AG08395 (cell line): ENCODE measurements around the gene MYO1D.
"Not testable (repeated sequence)": the region's sequence is repeated elsewhere in the genome, so short reads cannot be mapped to it uniquely, and the experiment has no call there.

ENCODE experiments used
- DNase-seq: peaks from one replicate; pipeline ENCODE4 v3.0.0; 2012; ENCODE audit warnings: mixed read lengths, low spot score

MYO1D gene

DNA sequence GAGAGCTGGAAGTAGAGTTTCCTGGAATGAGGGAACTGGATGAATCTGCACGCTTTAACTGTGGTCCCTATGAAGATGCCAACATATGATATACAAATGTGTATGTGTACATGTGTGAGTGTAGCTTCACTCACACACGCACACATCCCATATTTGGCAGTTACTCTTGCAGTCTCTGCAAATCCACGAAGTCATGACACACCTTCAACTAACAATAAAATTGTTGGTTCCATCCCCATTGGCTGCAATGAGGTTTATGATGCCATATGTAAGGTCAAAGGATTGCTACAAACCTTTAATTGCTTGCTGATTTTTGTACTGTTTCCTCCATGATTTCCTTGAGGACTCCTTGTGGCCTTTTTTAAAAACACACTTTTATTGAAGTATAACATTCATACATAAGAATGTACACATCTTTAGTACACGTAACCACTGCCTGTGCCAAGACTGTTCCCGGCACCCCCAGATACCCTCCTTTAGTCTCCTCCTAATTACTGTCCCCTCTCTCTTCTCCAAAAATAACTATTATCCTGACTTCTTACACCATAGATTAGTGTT lies 22.0 kb downstream of the MYO1D start:
- DNase-seq = no peak

DNA sequence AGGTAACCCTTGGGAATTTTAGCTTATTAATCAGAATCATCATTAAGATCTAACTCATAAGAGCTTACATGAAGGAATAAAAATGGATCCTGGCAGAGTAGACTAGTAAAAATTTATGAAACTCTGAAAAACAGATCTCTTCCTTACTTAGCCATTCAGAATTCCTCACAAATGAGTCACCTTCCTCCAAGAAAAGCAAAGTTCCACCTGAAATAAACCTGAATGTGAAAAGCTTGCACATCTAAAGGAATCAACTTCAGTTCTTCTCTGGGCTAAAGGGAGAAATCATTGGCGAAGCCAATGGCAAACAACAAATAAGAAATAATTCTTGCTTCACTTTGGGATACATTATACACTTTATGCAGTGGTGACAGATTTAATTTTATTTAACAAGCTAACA lies 22.7 kb downstream of the MYO1D start:
- no peak for DNase-seq

DNA sequence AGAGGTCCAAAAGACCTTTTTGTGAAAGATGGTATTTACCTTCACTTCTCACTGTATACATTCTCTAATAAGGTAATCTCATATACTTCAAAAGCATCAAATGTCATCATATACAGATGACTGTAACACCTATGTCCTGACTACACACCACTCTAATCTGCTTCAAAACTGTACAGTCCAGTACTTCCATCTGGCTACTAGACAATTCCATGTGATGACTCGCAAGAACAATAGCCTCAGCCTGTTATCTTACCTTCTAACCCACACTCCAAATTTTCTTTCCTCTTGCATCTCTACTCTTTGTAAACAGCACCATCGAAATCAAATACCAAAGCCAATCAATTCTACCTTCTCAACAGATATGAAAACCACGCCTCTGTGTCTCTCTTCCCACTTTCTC lies 24.1 kb downstream of the MYO1D start:
- no peak for DNase-seq

DNA sequence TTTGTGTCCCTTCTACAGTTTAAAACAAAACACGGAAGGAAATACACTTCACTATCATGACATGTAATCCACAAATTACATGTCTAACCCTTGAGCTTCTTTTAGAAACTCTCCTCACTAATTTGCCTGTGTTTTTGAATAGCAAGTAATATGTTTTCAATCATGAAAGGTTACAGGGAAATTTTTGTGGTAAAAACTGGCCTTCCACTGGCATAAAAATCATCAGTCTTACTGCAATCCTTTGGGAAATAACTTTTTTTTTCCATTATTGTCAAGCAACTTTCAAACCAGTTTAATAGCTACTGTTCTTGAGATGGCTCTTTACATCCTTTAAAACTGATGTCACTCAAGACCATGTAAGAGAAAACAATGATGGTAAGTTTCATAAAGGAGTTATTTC lies 27.0 kb downstream of the MYO1D start:
- DNase-seq = peak; percentile 43

DNA sequence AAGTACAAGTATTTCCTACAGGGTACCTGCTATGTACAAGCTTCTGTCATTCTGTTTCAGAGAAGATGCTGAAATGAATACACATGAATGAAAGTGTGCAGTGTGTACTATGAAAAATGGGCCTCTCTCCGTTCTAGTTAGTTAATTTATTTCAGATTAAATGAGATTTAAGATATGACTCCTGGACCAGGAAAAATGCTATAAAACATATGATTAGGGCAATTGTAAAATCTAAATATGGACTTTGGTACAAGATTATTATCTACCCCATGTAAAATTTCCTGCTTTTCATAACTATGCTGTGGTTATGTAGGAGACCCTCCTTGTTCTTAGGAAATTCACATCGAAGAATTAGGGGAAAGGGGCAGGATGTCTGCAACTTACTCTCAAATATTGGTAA lies 28.9 kb downstream of the MYO1D start:
- DNase-seq = no peak

DNA sequence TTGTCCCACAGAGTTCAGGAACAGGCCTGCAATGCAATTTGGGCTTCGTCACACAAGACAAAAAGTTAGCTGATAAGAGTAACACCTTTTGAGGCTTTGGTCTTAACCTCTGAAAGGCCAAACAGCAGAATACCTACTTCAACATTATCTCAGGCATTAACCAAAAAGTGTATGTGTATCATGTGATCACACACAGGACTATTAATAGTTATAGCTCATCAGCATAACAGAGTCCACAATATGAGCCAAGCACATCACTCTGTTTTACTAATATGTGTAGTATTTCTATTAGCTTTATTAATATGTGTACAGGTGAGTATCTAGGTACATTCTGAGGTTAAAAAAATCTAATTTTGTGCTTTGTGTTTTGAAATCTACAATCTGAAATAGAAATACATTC lies 30.8 kb downstream of the MYO1D start:
- DNase-seq = no peak

DNA sequence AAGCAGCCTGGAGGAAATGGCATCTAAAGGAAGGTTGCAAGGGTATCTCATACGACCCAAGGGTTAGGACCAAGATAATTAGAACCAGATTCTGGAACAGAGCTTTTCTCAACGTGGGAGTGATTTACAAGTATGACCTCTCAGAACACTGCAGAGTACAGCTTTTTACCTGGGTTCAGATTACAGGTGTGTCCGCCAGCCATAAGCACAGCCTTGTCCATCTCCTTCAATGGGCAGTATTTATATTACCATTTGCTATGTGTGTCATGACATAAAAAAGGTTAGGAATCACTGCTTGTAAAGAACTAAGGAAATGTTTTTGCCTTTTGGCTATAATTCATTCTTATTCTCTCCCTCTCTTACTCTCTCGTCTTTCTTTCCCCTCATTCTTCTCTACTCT lies 36.7 kb downstream of the MYO1D start:
- DNase-seq = no peak

DNA sequence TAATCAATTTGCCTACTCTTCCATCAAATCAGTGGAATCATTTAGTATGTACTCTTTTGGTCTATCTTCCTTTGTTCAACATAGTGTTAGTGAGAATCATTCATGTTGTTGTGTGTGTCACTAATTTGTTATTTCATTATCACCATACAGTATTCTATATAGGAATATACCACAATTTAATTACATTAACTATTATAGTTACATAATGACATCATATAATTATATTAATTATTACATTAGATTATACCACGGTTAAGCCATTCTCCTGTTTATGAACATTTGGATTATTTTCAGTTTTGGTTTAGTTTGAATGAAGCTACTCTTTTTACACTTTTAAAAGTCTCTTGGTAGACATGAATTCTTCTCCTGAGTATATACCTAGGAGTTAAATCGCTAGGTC lies 40.4 kb downstream of the MYO1D start:
- DNase-seq = no peak

DNA sequence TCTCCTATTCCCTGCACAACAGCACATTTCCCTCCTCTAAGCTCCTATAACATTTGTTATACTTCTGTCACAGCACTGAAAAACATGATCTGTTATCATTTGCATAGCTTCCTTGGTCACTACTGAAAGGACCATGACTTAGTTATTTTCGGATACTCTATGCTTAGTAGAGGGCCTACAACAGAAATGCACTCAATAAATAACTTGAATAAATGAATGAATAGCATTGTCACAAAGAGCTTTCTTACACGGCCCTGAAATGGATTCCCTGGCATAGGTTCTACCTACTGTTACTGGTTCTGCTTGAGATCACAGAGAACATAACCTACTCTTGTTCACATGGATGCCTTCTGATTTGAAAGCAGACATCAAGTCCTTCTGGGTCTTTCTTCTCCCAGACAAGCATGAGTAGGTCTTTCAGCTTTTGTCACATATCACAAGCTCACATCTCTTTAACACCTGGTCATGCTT lies 41.6 kb downstream of the MYO1D start:
- no peak for DNase-seq

DNA sequence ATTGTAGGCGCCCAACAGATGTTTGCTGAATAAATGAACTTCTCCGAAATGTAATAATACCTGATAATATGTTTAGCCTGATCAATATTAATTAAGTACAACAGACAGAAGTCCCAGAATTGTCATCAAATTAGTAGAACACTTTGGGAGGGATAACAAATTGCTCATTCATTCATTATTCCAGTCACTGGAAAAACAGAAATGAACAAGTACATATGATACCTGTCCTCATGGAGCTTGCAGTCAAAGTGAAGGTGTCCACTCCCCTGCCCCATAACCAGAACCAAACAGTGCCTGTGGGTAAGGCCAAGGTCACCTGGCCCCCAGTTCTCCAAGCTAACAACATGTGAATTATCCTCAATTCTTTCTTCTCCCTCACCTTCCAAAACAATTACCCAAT lies 42.8 kb downstream of the MYO1D start:
- DNase-seq = no peak

DNA sequence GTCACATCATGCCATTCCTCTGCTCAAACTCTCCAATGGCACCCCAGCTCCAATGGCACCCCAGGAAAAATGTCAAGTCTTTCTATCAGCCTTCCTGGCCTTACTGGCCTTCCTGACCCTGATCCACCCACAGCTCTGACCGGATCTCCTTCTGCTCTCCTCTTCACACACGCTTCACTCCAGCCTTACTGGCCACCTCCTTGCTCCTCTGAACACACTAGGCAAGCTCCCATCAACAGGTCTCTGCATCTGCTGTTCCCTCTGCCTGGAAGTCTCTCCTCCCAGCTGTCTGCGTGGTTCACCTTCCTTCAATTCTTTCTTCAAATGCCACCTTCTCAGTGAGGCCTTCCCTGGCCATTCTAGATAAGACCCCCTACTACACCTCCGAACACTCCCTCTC lies 43.4 kb downstream of the MYO1D start:
- DNase-seq = no peak

DNA sequence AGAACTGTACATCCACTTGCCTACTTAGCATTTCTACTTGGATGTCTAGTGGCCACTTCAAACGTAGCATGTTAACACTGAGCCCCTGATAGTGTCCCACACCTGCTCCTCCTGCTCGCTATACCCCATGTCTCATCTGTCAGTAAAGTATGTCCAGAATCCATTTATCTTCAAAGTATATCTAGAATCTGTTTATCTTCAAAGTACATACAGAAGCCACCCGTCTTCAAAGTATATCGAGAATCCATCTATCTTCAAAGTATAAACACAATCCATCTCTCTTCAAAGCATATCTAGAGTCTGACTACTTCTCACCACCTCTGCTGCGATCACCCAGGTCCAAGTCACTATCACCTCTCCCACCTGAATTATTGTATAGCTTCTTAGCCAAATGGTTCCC lies 43.8 kb downstream of the MYO1D start:
- no peak for DNase-seq

DNA sequence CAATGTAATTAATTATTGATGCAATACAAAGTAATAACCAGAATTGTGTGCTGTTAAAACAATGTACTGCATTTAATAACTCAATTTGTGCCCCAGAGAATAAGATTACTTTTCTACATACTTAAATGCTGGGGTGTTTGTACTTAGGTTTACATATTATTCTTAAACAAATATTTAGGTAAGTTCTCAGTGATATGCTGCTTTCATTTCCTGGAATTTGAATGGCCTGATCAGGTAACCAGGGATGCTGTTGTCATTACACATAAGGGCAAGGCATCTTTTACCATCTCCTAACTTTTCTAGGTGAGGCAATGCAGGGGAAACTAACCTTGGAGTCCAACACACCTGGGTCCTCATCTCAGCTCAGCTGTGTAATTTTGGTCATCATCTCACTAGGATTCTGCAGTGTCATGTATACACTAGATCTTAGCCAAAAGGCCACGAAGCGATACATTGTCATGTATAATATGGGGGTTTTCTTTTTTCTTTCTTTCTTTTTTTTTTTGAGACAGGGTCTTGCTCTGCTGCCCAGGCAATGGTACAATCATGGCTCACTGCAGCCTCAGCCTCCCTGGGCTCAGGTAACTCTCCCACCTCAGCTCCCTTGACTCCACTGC lies 45.2 kb downstream of the MYO1D start:
- DNase-seq = no peak

DNA sequence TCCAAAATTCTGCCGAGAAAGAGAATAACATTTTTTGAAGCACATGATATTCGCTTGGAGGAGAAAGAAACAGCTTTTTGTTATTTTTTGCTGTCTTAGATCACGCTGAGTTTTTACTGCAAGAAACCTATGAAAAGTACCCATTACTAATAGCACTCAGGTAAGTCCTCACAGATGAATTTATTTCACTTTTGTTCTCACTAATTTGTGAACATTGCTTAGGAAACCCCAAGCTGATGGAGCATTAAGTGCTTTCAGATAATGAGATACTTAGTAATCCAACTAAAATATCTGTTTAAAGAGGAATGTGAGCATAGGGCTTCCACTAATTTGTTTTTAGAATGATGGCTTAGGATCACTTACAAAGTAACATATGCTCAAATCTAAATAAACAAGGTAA lies 45.7 kb downstream of the MYO1D start:
- no peak for DNase-seq

DNA sequence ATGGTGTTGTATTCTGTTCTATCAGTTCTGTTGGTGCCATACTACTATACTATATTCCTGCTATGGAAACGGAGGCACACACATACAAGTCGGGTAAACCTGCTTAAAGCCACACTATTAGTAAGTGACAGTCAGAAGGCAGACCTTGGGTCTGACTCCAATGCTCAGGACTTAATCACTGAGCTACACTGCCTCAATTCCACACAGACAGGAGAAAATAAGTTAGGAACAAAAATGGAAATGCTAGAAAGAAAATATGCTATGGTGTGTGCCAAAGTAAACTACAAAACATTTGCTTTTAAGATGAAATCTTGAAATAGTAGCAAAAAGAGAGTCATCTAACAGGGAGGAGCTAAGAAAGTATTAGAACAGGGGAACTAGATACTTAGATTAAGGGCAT lies 48.1 kb downstream of the MYO1D start:
- peak; percentile 11 for DNase-seq

DNA sequence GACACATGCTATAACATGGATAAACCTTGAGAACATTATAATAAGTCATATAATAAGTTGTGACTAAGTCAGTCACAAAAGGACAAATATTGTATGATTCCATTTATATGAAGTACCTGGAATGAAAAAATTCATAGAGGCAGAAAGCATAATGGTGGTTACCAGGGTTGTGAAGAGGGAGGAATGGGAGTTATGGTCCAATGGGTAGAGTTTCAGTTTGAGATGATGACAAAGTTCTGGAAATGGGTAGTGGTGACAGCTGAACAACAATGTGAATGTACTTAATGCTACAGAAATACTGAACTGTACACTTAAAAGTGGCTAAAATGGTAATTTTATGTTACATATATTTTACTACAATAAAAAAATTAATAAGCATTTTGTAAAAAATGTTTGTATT lies 49.7 kb downstream of the MYO1D start:
- no peak for DNase-seq

DNA sequence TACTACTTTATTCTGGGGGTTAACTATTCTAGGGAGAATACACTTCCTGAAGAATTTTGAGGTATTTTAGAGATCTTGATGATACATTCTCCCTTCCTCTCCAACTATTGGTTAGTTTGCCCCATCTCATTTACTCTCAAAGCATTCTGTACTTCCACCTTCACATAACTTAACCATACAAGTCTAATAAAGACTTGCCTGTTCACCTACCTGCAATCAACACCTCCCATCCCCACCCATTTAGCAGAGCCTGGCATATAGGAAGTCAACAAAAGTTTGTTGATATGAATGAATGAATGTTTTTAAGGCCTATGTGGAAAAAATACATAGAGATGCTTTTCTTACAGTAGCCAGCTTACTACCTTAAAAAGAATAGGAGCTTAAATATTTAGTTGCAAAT lies 50.8 kb downstream of the MYO1D start:
- no peak for DNase-seq

DNA sequence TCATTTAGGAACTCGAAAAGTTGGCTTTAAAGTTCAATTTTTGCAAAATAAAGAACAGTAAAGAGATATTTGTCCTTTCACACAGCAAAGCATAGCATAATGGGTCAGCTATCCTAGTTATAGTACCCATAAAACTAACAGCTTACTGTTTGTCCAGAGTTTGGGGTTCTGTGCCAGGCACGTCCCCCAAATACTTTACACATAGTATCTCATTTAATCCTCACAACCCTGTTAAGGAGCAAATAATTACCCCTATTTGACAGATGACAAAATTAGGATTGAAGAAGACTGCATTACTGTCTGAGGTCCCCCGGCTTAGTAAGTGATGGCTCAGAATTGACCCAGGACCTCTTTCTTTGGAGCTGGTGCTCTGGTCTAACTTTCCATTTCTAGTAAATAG lies 52.6 kb downstream of the MYO1D start:
- DNase-seq = no peak

DNA sequence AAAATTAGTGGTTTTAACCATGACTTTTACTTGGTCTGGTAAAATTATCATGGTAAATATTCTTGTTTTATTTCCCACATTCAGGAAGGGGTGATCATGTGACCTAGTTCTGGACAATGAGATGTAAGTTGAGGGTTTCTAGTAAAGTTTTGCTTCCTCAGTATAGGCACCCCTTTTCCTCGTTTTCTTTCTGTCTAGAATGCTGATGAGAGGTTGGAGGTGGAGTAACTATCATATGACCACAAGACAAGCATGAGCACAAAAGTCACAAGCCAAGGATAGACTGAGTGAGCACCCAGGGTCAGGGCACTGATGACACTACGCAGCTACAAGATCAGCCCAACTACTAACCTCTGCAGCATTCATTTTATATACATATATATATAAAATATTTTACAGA lies 53.9 kb downstream of the MYO1D start:
- no peak for DNase-seq

DNA sequence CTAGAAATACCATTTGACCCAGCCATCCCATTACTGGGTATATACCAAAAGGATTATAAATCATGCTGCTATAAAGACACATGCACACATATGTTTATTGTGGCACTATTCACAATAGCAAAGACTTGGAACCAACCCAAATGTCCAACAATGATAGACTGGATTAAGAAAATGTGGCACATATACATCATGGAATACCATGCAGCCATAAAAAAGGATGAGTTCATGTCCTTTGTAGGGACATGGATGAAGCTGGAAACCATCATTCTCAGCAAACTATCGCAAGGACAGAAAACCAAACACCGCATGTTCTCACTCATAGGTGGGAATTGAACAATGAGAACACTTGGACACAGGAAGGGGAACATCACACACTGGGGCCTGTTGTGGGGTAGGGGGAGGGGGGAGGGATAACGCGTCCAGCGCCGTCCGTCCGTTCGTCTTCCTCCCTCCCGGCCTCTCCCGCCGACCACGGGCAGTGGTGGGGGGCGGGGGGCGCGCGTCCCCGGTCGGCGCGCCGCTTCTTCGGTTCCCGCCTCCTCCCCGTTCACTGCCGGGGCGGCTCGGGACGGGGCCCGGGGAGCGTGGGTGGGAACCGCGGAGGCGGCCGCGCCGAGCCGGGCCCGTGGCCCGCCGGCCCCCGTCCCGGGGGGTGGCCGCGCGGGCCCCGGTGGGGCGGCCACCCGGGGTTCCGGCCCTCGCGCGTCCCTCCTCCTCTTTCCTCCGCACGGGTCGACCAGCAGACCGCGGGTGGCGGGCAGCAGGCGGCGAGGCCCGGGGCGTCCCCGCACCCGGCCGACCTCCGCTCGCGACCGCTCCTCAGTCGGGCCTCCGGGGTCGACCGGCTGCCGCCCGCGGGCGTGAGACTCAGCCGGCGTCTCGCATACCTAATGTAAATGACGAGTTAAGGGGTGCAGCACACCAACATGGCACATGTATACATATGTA lies 54.7 kb downstream of the MYO1D start:
- DNase-seq = not testable (repeated sequence)

DNA sequence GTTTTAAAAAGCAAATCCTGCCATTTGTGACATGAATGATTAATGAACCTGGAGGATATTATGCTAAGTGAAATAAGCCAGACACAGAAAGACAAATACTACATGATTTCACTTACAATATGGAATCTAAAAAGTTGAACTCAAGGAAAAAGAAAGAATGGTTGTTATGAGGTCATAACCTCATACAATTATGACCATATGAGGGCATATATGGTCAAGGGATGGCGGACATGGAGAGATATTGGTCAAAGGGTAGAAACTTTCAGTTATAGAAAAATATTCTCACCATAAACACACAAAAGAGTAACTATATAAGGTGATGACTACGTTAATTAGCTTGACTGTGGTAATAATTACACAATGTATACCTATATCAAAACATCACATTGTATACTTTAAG lies 56.5 kb downstream of the MYO1D start:
- DNase-seq = no peak

DNA sequence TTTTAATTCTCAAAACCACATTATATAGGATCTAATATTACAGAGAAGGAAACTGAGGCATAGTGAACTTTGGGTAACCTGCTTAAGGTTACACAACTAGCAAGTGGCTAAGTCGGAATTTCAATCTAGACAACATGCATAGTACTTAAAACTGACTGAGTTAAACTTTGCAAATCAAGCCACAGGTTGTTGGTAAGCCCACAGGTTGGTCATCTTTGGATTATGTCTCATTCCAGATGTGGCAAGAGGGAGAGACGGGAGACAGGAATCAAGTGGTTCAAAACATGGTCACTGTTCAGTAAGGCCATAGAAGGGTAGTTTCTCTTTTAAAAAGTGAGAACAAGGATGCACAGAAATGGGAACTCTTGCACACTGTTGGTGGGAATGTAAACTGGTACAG lies 57.1 kb downstream of the MYO1D start:
- no peak for DNase-seq

DNA sequence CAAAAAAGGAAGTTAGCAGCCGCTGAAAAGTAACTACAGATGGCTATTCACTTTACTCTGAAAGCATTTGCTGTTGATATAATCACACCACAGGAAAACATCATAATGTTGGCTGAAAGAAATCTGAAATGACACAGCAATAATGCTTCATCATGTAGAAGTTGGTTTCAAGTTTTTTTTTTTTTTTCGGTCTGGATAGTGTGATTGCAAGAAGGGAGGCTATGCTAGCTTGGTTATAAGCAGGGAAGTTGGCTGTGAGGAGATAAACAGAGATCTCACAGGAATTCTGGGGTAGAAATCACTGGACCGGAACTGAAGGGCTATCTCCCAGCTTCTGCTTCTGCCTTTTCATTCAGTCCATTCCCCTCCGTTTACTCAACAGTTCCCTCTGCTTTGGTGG lies 57.9 kb downstream of the MYO1D start:
- peak; percentile 34 for DNase-seq
